ENCODE results near the gene FFAR3. TPM values are rescaled to one million over a fixed set of nuclear protein-coding genes. Genes with fewer than 3 reads are reported as not detected.
A peak's percentile ranks its signal among the peaks of the same experiment; 100 is the strongest.
"Not testable (repeated sequence)": the region's sequence is repeated elsewhere in the genome, so short reads cannot be mapped to it uniquely, and the experiment has no call there.

The FFAR3 gene
- total RNA-seq, 1 experiment from 2014 or later: 0.15 TPM

- no peaks in the 10 kb centered on the region for H3K9me3 ChIP-seq (ENCODE audit: low read depth, low read length, poor library complexity, severe bottlenecking)
- H3K27ac ChIP-seq (ENCODE audit: low read depth, low read length, poor library complexity, severe bottlenecking): no peak overlapping the region
- CTCF ChIA-PET: interaction anchor here (0.9 kb wide), 1 partner anchor 18 kb away, joined by 3 read pairs; the partner anchor contains the start of gene FFAR3
- H3K4me3 ChIP-seq (ENCODE audit: low read depth, low read length, poor library complexity, severe bottlenecking): no peak overlapping the region
- intact Hi-C loops (cut with micrococcal nuclease; ENCODE audit: unreplicated experiment): no loop called here
- POLR2A ChIA-PET (ENCODE audit: low non-redundant PET): no interaction called here
- no peaks in the 10 kb centered on the region for H3K36me3 ChIP-seq (ENCODE audit: insufficient read depth, low read length, poor library complexity, severe bottlenecking)
- BruUV-seq (replicated peaks): no TSS peak
- DNase-seq (ENCODE audit: low spot score): peak; percentile 67
- peaks cover 10% of the 10 kb centered on the region for H3K4me1 ChIP-seq (ENCODE audit: insufficient read depth, low read length, poor library complexity, severe bottlenecking)
- no peak for TF ChIP-seq EZH2 (IDR thresholded peaks at IDR 0.05; ENCODE audit: borderline replicate concordance, low read depth, low read length, poor library complexity, severe bottlenecking)
- TF ChIP-seq, protein P1, sequence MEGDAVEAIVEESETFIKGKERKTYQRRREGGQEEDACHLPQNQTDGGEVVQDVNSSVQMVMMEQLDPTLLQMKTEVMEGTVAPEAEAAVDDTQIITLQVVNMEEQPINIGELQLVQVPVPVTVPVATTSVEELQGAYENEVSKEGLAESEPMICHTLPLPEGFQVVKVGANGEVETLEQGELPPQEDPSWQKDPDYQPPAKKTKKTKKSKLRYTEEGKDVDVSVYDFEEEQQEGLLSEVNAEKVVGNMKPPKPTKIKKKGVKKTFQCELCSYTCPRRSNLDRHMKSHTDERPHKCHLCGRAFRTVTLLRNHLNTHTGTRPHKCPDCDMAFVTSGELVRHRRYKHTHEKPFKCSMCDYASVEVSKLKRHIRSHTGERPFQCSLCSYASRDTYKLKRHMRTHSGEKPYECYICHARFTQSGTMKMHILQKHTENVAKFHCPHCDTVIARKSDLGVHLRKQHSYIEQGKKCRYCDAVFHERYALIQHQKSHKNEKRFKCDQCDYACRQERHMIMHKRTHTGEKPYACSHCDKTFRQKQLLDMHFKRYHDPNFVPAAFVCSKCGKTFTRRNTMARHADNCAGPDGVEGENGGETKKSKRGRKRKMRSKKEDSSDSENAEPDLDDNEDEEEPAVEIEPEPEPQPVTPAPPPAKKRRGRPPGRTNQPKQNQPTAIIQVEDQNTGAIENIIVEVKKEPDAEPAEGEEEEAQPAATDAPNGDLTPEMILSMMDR (conservative IDR thresholded peaks at IDR 0.05; ENCODE audit: low read depth, low read length): no peak
- no peaks in the 10 kb centered on the region for H3K27me3 ChIP-seq (replicated peaks; ENCODE audit: insufficient read depth, low read depth, low read length, poor library complexity)
These were observed 17.4 kb downstream of the FFAR3 start for GRCh38 chr19:35375505-35376307.

DNA sequence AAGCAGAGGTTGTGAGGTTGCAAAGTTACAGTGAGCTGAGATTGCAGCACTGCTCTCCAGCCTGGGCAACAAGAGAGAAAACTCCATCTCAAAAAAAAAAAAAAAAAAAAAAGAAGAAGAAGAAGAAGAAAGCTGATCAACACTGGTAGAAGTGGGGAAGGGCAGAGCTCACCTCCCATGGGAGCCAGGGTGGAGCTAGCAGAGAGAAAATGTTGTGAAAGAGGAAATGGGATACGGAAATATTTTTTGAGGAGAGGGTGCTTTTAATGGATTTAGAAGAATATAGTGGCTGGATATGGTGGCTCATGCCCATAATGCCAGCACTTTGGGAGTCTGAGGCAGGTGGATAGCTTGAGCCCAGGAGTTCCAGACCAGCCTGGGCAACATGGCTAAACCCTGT, 19.4 kb downstream of the FFAR3 start:
- no peaks in the 10 kb centered on the region for H3K36me3 ChIP-seq (ENCODE audit: insufficient read depth, low read length, poor library complexity, severe bottlenecking)
- DNase-seq (ENCODE audit: low spot score): peak; percentile 61
- intact Hi-C loops (cut with micrococcal nuclease; ENCODE audit: unreplicated experiment): no loop called here
- no peaks in the 10 kb centered on the region for H3K9me3 ChIP-seq (ENCODE audit: low read depth, low read length, poor library complexity, severe bottlenecking)
- TF ChIP-seq, protein P1 (conservative IDR thresholded peaks at IDR 0.05; ENCODE audit: low read depth, low read length): no peak
- TF ChIP-seq EZH2 (IDR thresholded peaks at IDR 0.05; ENCODE audit: borderline replicate concordance, low read depth, low read length, poor library complexity, severe bottlenecking): no peak
- H3K4me1 ChIP-seq (ENCODE audit: insufficient read depth, low read length, poor library complexity, severe bottlenecking): peaks cover 10% of the 10 kb centered on the region
- no peak overlapping the region for H3K27ac ChIP-seq (ENCODE audit: low read depth, low read length, poor library complexity, severe bottlenecking)
- peaks cover 5% of the 10 kb centered on the region for H3K27me3 ChIP-seq (replicated peaks; ENCODE audit: insufficient read depth, low read depth, low read length, poor library complexity)
- ChIA-PET CTCF (interaction anchor here (0.6 to 0.7 kb wide), 4 partner anchors 23 to 180 kb away, joined by 4 to 7 read pairs (median 6); no protein-coding TSS in a partner anchor), POLR2A (ENCODE audit: low non-redundant PET) (no interaction called here)
- BruUV-seq (replicated peaks): no TSS peak
- H3K4me3 ChIP-seq (ENCODE audit: low read depth, low read length, poor library complexity, severe bottlenecking): no peak overlapping the region

DNA sequence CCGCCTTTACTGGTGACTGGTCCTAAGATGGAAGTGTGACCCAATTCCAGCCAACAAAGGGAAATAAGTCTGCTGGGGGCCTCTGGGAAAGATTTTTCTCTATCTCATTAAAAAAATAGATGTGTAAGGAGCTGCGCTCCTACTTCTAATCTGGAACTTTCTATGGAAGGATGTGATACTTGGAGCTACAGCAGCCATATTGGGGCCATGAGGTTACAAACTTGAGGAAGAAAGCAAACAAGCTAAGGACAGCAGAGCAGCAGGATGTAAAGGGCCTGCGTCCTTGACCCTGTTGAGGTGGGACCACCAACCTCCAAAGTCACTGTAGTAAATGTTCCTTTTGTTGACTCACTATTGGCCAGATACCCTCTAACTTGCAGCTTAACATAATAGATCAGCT, 20.1 kb downstream of the FFAR3 start:
- ChIA-PET CTCF (no interaction called here), POLR2A (ENCODE audit: low non-redundant PET) (no interaction called here)
- TF ChIP-seq, protein P1 (conservative IDR thresholded peaks at IDR 0.05; ENCODE audit: low read depth, low read length): no peak
- TF ChIP-seq EZH2 (IDR thresholded peaks at IDR 0.05; ENCODE audit: borderline replicate concordance, low read depth, low read length, poor library complexity, severe bottlenecking): no peak
- H3K4me1 ChIP-seq (ENCODE audit: insufficient read depth, low read length, poor library complexity, severe bottlenecking): peaks cover 10% of the 10 kb centered on the region
- H3K27ac ChIP-seq (ENCODE audit: low read depth, low read length, poor library complexity, severe bottlenecking): no peak overlapping the region
- intact Hi-C loops (cut with micrococcal nuclease; ENCODE audit: unreplicated experiment): no loop called here
- no peaks in the 10 kb centered on the region for H3K9me3 ChIP-seq (ENCODE audit: low read depth, low read length, poor library complexity, severe bottlenecking)
- DNase-seq (ENCODE audit: low spot score): no peak
- no peak overlapping the region for H3K4me3 ChIP-seq (ENCODE audit: low read depth, low read length, poor library complexity, severe bottlenecking)
- no peaks in the 10 kb centered on the region for H3K36me3 ChIP-seq (ENCODE audit: insufficient read depth, low read length, poor library complexity, severe bottlenecking)
- H3K27me3 ChIP-seq (replicated peaks; ENCODE audit: insufficient read depth, low read depth, low read length, poor library complexity): peaks cover 5% of the 10 kb centered on the region
- BruUV-seq (replicated peaks): no TSS peak

DNA sequence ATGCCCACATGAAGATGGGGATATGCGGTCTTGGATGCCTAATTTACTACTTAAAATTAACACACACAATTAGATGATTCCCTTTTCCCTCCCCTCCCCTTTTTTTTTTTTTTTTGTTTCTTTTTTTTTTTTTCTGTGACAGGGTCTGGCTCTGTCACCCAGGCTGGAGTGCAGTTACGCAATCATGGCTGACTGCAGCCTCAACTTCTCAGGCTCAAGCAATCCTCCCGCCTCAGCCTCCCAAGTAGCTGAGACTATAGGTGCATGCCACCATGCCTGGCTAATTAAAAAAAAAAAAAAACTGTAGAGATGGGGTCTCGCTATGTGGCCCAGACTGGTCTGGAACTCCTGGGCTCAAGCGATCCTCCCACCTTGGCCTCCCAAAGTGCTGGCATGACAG, 21.3 kb downstream of the FFAR3 start:
- H3K36me3 ChIP-seq (ENCODE audit: insufficient read depth, low read length, poor library complexity, severe bottlenecking); H3K4me3 ChIP-seq (ENCODE audit: low read depth, low read length, poor library complexity, severe bottlenecking); H3K27me3 ChIP-seq (replicated peaks; ENCODE audit: insufficient read depth, low read depth, low read length, poor library complexity); H3K4me1 ChIP-seq (ENCODE audit: insufficient read depth, low read length, poor library complexity, severe bottlenecking); H3K27ac ChIP-seq (ENCODE audit: low read depth, low read length, poor library complexity, severe bottlenecking); intact Hi-C loops (cut with micrococcal nuclease; ENCODE audit: unreplicated experiment); CTCF ChIA-PET; H3K9me3 ChIP-seq (ENCODE audit: low read depth, low read length, poor library complexity, severe bottlenecking); BruUV-seq (replicated peaks); POLR2A ChIA-PET (ENCODE audit: low non-redundant PET); DNase-seq (ENCODE audit: low spot score): not testable (repeated sequence)
